A673 (cell line): ENCODE measurements around the gene MKNK1. TPM values are rescaled to one million over a fixed set of nuclear protein-coding genes. Genes with fewer than 3 reads are reported as not detected.

Experiments
- BruUV-seq: library from RNA; stranded (reverse); fragments of 400-500 nt; replicated peaks from 2 replicates; lab custom pipeline; 2021; lab: Mats Ljungman, UMichigan
- CTCF ChIA-PET: fragments of 300-600 bp; sonication (Branson Sonifier 250); formaldehyde crosslinking; loops from one replicate; lab custom pipeline; 2022; ENCODE audit warnings: antibody characterized with exemption; lab: Charles Lee
- POLR2A ChIA-PET: fragments of 300-600 bp; sonication (Branson Sonifier 250); formaldehyde crosslinking; loops from one replicate; lab custom pipeline; 2022; ENCODE audit warnings: antibody characterized with exemption; ENCODE audit not compliant: low non-redundant PET; lab: Charles Lee
- DNase-seq: peaks from one replicate; pipeline ENCODE4 v3.0.0-alpha.2; 2015; ENCODE audit warnings: low spot score
- H3K27ac ChIP-seq: fragments of 200-600 bp; sonication (generic); 2 replicates; pipeline ENCODE4 v1.5.1; 2016; ENCODE audit warnings: mixed run types, low read depth, mild to moderate bottlenecking, mixed read lengths, antibody characterized with exemption, low read length; ENCODE audit not compliant: poor library complexity, severe bottlenecking
- H3K27me3 ChIP-seq: fragments of 200-600 bp; sonication (generic); replicated peaks from 2 replicates; pipeline ENCODE4 v1.6.1; 2017; ENCODE audit warnings: mixed run types, low read depth, mild to moderate bottlenecking, mixed read lengths, antibody characterized with exemption, low read length; ENCODE audit not compliant: insufficient read depth, poor library complexity
- H3K36me3 ChIP-seq: fragments of 200-600 bp; sonication (generic); 2 replicates; pipeline ENCODE4 v1.6.1; 2016; ENCODE audit warnings: mixed run types, mild to moderate bottlenecking, mixed read lengths, antibody characterized with exemption, low read length; ENCODE audit not compliant: insufficient read depth, poor library complexity, severe bottlenecking
- H3K4me1 ChIP-seq: fragments of 200-600 bp; sonication (generic); 2 replicates; pipeline ENCODE4 v1.6.1; 2017; ENCODE audit warnings: mixed run types, mild to moderate bottlenecking, mixed read lengths, antibody characterized with exemption, low read length; ENCODE audit not compliant: insufficient read depth, poor library complexity, severe bottlenecking
- H3K4me3 ChIP-seq: fragments of 200-600 bp; sonication (generic); 2 replicates; pipeline ENCODE4 v1.5.1; 2016; ENCODE audit warnings: low read depth, mixed run types, mild to moderate bottlenecking, mixed read lengths, low read length; ENCODE audit not compliant: poor library complexity, severe bottlenecking
- H3K9me3 ChIP-seq: fragments of 200-600 bp; sonication (generic); 2 replicates; pipeline ENCODE4 v1.6.1; 2016; ENCODE audit warnings: mixed run types, low read depth, mild to moderate bottlenecking, mixed read lengths, antibody characterized with exemption, low read length; ENCODE audit not compliant: poor library complexity, severe bottlenecking
- EZH2 ChIP-seq: fragments of 200-600 bp; sonication (generic); IDR thresholded peaks from 2 replicates; pipeline ENCODE4 v1.6.1; 2017; ENCODE audit warnings: borderline replicate concordance, low read depth, mild to moderate bottlenecking, mixed read lengths, antibody characterized with exemption, low read length; ENCODE audit not compliant: poor library complexity, severe bottlenecking
- intact Hi-C: fragments of 100-400 bp; cut with micrococcal nuclease; formaldehyde crosslinking; loops from one replicate; pipeline ENCODE4 v1.10.0; 2022; ENCODE audit not compliant: unreplicated experiment
- total RNA-seq: library from RNA; stranded (reverse); gene quantifications from 2 replicates; pipeline ENCODE4 v1.2.3, GENCODE V29; 2021
- TF ChIP-seq, protein P1 (sequence below): fragments of 300-800, 200-600 bp; sonication (generic); conservative IDR thresholded peaks from 2 replicates; pipeline ENCODE4 v1.5.1; 2017; ENCODE audit warnings: low read depth, mild to moderate bottlenecking, antibody characterized with exemption, low read length, moderate library complexity, mixed read lengths

Gene MKNK1
- total RNA-seq, 1 experiment from 2014 or later: 22.7 TPM

DNA sequence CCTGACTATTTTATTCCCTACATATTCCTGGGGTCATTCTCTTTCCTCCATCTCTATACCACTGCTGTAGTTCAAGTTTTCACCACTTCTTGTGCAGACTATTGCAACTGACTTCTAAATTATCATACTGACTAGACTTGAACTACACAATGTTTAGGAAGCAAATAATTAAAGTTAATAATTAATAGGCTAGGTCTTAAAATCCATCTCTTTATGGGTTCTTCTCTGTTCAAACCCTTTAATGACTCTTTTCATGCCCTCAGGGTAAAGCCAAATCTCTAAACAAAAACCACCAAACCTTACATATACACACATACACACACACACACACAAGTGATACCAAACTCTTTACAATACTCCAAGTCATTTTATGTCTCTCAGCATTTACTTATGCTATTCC is 34.9 kb upstream of the MKNK1 start:
- H3K4me3 ChIP-seq: no peak overlapping the region
- no peaks in the 10 kb centered on the region for H3K36me3 ChIP-seq
- no peak for DNase-seq
- no peak overlapping the region for H3K27ac ChIP-seq
- BruUV-seq: no TSS peak
- CTCF ChIA-PET: no interaction called here
- H3K9me3 ChIP-seq: no peaks in the 10 kb centered on the region
- POLR2A ChIA-PET: no interaction called here
- intact Hi-C loops: no loop called here
- no peaks in the 10 kb centered on the region for H3K4me1 ChIP-seq
- TF ChIP-seq, protein P1, sequence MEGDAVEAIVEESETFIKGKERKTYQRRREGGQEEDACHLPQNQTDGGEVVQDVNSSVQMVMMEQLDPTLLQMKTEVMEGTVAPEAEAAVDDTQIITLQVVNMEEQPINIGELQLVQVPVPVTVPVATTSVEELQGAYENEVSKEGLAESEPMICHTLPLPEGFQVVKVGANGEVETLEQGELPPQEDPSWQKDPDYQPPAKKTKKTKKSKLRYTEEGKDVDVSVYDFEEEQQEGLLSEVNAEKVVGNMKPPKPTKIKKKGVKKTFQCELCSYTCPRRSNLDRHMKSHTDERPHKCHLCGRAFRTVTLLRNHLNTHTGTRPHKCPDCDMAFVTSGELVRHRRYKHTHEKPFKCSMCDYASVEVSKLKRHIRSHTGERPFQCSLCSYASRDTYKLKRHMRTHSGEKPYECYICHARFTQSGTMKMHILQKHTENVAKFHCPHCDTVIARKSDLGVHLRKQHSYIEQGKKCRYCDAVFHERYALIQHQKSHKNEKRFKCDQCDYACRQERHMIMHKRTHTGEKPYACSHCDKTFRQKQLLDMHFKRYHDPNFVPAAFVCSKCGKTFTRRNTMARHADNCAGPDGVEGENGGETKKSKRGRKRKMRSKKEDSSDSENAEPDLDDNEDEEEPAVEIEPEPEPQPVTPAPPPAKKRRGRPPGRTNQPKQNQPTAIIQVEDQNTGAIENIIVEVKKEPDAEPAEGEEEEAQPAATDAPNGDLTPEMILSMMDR: no peak
- no peak for TF ChIP-seq EZH2
- no peaks in the 10 kb centered on the region for H3K27me3 ChIP-seq

DNA sequence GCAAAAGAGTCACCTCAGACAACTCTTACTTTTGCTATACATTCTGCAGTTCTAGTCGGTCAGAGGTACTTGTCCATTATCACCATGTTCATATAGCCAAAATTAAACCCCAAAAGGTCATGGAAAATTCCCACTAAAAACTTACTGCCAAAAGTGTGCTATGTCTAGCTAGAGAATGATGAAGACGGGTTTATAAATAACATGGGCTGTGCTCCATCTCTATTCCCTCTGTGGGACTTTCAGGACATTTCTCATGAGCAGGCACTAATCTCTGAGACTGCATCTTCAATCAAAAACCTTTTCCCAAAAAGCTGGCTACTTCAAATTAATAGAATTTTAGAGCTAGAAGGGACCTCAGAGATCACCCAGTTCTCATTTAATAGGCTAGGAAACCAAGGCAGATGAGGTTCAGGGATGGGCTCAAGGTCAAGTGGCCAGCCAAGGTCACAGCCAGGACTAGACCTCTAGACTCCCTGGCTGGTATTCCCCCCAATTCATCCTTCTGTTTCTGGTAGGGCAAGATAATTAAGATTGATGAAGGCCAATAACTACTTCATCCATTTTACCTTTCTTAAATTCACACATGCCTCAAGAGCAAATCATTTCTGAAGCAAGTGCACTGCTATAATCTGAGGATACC is 33.5 kb upstream of the MKNK1 start:
- peaks cover 2% of the 10 kb centered on the region for H3K36me3 ChIP-seq
- no peak overlapping the region for H3K4me3 ChIP-seq
- no peak for DNase-seq
- TF ChIP-seq EZH2: no peak
- TF ChIP-seq, protein P1: no peak
- intact Hi-C loops: no loop called here
- ChIA-PET POLR2A (no interaction called here), CTCF (no interaction called here)
- no peaks in the 10 kb centered on the region for H3K27me3 ChIP-seq
- BruUV-seq: no TSS peak
- no peak overlapping the region for H3K27ac ChIP-seq
- no peaks in the 10 kb centered on the region for H3K4me1 ChIP-seq
- H3K9me3 ChIP-seq: no peaks in the 10 kb centered on the region

DNA sequence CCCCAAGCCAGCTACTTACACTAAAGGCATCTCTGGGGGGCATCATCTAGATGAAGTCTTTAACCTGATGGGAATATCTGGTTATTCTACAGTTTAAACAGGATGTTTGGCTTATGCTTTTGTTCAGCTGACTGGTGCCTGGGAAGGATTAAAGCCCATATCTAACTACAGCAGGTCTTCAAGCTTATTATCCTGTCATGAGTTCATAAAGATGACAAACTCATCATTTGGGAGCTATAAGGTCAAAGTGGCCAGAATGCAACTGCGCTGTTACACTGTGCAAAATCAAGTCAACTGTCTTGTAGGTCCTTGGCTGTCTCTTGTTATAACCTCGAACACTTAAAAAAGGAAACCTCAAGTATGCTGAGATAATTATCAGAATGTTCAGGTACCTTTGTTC is 31.1 kb upstream of the MKNK1 start:
- CTCF ChIA-PET: no interaction called here
- H3K4me3 ChIP-seq: no peak overlapping the region
- BruUV-seq: TSS peak; percentile 58
- TF ChIP-seq EZH2: no peak
- TF ChIP-seq, protein P1: no peak
- H3K36me3 ChIP-seq: peaks cover 7% of the 10 kb centered on the region
- DNase-seq: no peak
- intact Hi-C loops: no loop called here
- H3K27me3 ChIP-seq: no peaks in the 10 kb centered on the region
- H3K4me1 ChIP-seq: no peaks in the 10 kb centered on the region
- POLR2A ChIA-PET: no interaction called here
- H3K9me3 ChIP-seq: no peaks in the 10 kb centered on the region
- H3K27ac ChIP-seq: no peak overlapping the region
